Heart right ventricle (tissue), 16 donors: Measurements from ENCODE around the gene TMEM185B. TPM values are rescaled to one million over a fixed set of nuclear protein-coding genes. Genes with fewer than 3 reads are reported as not detected.

ENCODE experiments used
- ATAC-seq, 8 donors: fragments of 200-7000 bp; cut with Tn5 transposase; one replicate each; pipeline ENCODE4 v1.9.1; 2020; ENCODE audit warnings: mild to moderate bottlenecking in 8 of 8, moderate library complexity in 8 of 8, moderate number of reproducible peaks in 1 of 8
- DNase-seq, 2 donors: peaks; one replicate each; pipeline ENCODE4 v3.0.0-alpha.2; 2020
- H3K27ac ChIP-seq, 10 donors: fragments of 200-600 bp; sonication (generic) in 2 of 10; one replicate each; pipeline versions ENCODE4 v1.5.0 to v1.8.0; 2020 to 2022; ENCODE audit warnings: mild to moderate bottlenecking in 3 of 10
- H3K27me3 ChIP-seq, 7 donors: fragments of 200-600 bp; one replicate each; pipeline ENCODE4 v1.8.0; 2021 to 2022; ENCODE audit warnings: mild to moderate bottlenecking in 2 of 7
- H3K36me3 ChIP-seq, 9 donors: fragments of 200-600 bp; sonication (generic) in 1 of 9; one replicate each; pipeline versions ENCODE4 v1.5.0 to v1.8.0; 2020 to 2022; ENCODE audit warnings: mild to moderate bottlenecking in 2 of 9
- H3K4me1 ChIP-seq, 9 donors: fragments of 200-600 bp; sonication (generic) in 1 of 9; one replicate each; pipeline versions ENCODE4 v1.5.0 to v1.8.0; 2020 to 2022; ENCODE audit warnings: mild to moderate bottlenecking in 4 of 9
- H3K4me3 ChIP-seq, 10 donors: fragments of 200-600 bp; sonication (generic) in 2 of 10; one replicate each; pipeline versions ENCODE4 v1.5.0 to v1.8.0; 2020 to 2022; ENCODE audit warnings: mild to moderate bottlenecking in 7 of 10, moderate library complexity in 2 of 10
- H3K9me3 ChIP-seq, 11 donors: fragments of 200-600 bp in 10 of 11; sonication (generic) in 2 of 11; one replicate each; pipeline versions ENCODE4 v1.5.0 to v1.8.0; 2013 to 2022; ENCODE audit warnings: mild to moderate bottlenecking in 2 of 11, control low read depth in 1 of 11, moderate library complexity in 1 of 11
- WGBS, 2 donors: extraction: QIAGEN DNeasy Blood & Tissue Kit; methylation state at CpG; one replicate each; pipeline ENCODE4 v1.1.7; 2013; ENCODE audit warnings: inconsistent platforms in 1 of 2; 5-methylcytosine and 5-hydroxymethylcytosine counted together
- intact Hi-C, 10 donors: fragments of 100-400 bp; cut with DNase I; formaldehyde crosslinking; loops; one replicate each; pipeline versions ENCODE4 v1.11.1 to v1.14.2; 2022
- polyA plus RNA-seq, 2 donors: library from polyadenylated mRNA; stranded (reverse); fragments of 200-250 nt; gene quantifications; one replicate each; pipeline ENCODE4 v1.2.3, GENCODE V29; 2013
- total RNA-seq, 10 donors: library from RNA; stranded (reverse); fragmentation: NEBNext Ultra II Directional in 3 of 10; extraction: Animal tissue kit (Norgen Biotek cat#: 25700) in 3 of 10; gene quantifications; one replicate each; pipeline versions ENCODE4 v1.2.1 to v1.2.4, GENCODE V29; 2021 to 2023
- TF ChIP-seq, protein P1 (sequence below), 9 donors: fragments of 200-600 bp; sonication (generic) in 2 of 9; IDR thresholded peaks; one replicate each; pipeline versions ENCODE4 v1.5.0 to v1.8.0; 2021 to 2022; ENCODE audit warnings: antibody characterized with exemption in 9 of 9, mild to moderate bottlenecking in 5 of 9, moderate library complexity in 1 of 9
- donor health status: Arrhythmogenic right ventricular cardiomyopathy.
- donor health status: ischemic (EF 13 %, LVEDD 7.1; RV severe dilation, severe dysfunction).
- donor health status: healthy with polysubstance abuse.
- donor health status: DM: no; HTN: yes; CAD: no.
- donor health status: DM: no; HTN: no; CAD: no.
- donor health status: ischemic (EF 25% LVEDD 6.9; RV normal size, moderate dysfunction).
- donor health status: ischemic (EF 25% LVEDD 5.7; RV mildly dilated, moderate dysfunction).
- donor health status: healthy.
- donor health status: DM: yes; HTN: yes; CAD: no.
- donor health status: Ischemic cardiomyopathy.
- donor health status: ischemic (EF 35%, LVEDD 5.7; RV mildly dilated, moderate dysfunction).
- donor health status: nonischemic (EF 11% LVEDD 7.7; RV severe dilation, severe dysfunction).
- donor health status: DM: yes; HTN: yes; CAD: no.
- donor health status: PGD.
- donor health status: ischemic (EF 29% LVEDD 5.4; RV normal size, mild dysfunction).
- donor health status: nonischemic (EF 23%, LVEDD 6.1; RV moderate dilation, normal function).

TMEM185B gene
- total and polyA plus RNA-seq, 12 donors, result 5.8 to 27.7 (median 21.6) TPM

DNA sequence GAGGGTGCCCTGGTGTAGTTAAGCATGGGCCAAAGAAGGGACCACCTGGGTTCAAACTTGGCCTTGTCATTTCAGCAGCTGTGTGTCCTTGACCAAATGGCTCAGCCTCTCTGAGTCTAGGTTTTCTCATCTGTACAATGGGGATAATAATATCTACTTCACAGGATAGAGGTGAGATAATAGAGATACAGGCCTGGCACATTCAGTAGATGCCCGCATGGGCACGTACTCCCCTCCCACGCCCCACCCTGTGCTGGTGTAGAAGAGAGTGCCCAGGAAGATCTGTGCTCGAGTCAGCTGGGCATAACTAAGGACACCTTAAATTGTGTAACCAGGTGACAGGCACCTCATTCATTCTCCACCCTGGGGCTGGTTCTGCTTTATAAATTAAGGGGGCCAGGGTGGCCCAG is 8.4 kb upstream of the TMEM185B start:
- intact Hi-C loops, result no loop called here
- DNase-seq, result no peak
- peak overlapping the region in 9 of 10 donors; percentile 12 to 55 (median 47) for H3K4me3 ChIP-seq
- H3K9me3 ChIP-seq, result no peaks in the 10 kb centered on the region
- peak in 1 of 8 donors; percentile 7 for ATAC-seq
- no peaks in the 10 kb centered on the region for H3K36me3 ChIP-seq
- peak overlapping the region in 9 of 10 donors; percentile 57 to 89 (median 66) for H3K27ac ChIP-seq
- H3K4me1 ChIP-seq, result peaks cover 0 to 35% (median 11%) of the 10 kb centered on the region in 9 donors
- TF ChIP-seq, protein P1, sequence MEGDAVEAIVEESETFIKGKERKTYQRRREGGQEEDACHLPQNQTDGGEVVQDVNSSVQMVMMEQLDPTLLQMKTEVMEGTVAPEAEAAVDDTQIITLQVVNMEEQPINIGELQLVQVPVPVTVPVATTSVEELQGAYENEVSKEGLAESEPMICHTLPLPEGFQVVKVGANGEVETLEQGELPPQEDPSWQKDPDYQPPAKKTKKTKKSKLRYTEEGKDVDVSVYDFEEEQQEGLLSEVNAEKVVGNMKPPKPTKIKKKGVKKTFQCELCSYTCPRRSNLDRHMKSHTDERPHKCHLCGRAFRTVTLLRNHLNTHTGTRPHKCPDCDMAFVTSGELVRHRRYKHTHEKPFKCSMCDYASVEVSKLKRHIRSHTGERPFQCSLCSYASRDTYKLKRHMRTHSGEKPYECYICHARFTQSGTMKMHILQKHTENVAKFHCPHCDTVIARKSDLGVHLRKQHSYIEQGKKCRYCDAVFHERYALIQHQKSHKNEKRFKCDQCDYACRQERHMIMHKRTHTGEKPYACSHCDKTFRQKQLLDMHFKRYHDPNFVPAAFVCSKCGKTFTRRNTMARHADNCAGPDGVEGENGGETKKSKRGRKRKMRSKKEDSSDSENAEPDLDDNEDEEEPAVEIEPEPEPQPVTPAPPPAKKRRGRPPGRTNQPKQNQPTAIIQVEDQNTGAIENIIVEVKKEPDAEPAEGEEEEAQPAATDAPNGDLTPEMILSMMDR (IDR thresholded peaks at IDR 0.05), result no peak
- peaks cover 0 to under 1% (median 0%) of the 10 kb centered on the region in 7 donors for H3K27me3 ChIP-seq
- 75 to 90% methylated on average over 4 of the region's 4 CpGs for WGBS, 2 donors

DNA sequence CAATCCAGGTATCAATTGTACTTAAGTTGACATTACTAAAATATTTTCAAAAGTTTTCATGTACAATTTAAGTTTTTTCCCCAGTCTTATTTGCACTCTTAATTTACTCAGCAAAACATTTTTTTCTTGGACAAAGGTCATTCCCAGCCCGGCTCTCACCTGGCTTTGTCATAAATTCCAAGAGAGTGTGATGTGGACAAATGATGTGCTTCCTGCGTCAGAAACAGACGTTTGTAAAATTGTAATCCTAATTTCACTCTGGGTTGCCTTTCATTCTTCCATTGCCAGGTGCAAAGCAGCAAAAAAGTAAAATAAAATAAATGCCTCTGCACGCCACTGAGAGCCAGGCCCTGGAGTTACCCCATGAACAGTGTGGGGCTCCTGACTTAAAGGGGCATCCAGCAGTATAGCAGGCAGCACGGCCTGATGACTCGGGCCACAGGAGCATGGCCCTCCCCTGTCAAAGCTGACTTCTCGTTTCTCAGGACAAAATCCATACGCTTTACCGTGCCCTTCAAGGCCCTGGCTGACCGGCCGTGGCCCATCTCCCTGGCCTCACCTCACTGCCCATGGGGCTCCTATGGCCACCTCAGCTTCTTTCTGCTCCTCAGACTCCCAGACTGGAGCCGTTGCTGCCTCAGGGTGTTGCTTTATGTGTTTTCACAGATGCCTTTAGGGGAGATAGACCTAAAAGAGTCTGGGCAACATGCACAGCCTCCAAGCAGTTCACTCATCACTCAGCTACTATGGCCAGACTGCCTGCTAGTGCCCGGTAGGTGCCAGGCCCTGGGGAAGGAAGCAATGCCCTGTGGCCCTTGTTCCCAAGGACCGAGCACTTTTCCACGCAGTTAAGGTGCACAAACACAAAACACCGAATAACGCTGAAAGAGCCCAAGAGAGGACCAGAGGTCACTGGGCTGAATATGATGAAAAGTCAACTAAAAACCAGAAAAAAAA is 7.6 kb upstream of the TMEM185B start:
- H3K4me3 ChIP-seq, result peak overlapping the region in 6 of 10 donors; percentile 45 to 55 (median 50)
- no peaks in the 10 kb centered on the region for H3K27me3 ChIP-seq
- ATAC-seq (no peak), DNase-seq (no peak)
- H3K36me3 ChIP-seq, result no peaks in the 10 kb centered on the region
- H3K4me1 ChIP-seq, result peaks cover 0 to 35% (median 11%) of the 10 kb centered on the region in 9 donors
- H3K9me3 ChIP-seq, result no peaks in the 10 kb centered on the region
- 71 to 88% methylated on average over 17 of the region's 17 CpGs for WGBS, 2 donors
- TF ChIP-seq, protein P1 (IDR thresholded peaks at IDR 0.05), result no peak
- peak overlapping the region in 3 of 10 donors; percentile 6 to 89 (median 82) for H3K27ac ChIP-seq
- intact Hi-C loops, result no loop called here

DNA sequence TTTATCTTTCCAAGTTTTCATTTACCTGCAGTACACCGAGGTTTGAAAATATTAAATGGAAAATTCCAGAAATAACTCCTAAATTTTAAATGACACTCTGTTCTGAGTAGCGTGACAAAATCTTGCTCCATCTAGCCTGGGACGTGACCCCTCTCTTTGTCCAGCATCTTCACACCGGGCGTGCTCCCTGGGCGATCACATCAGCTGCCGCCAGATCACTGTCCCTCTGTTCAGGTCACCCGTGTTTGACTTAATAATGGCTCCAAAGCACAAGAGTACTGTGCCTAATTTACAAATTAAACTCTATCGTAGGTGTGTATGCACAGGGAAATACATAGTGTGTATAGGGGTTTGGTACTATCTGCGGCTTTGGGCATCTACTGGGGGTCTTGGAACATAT is 6.1 kb upstream of the TMEM185B start:
- TF ChIP-seq, protein P1 (IDR thresholded peaks at IDR 0.05), result no peak
- Histone ChIP-seq H3K4me1 (peaks cover 0 to 37% (median 12%) of the 10 kb centered on the region in 9 donors), H3K27me3 (no peaks in the 10 kb centered on the region), H3K36me3 (no peaks in the 10 kb centered on the region), H3K27ac (no peak overlapping the region), H3K4me3 (no peak overlapping the region), H3K9me3 (no peaks in the 10 kb centered on the region)
- 87 to 89% methylated on average over 10 of the region's 10 CpGs for WGBS, 2 donors
- no peak for DNase-seq
- intact Hi-C loops, result loop anchor here in 2 of 10 donors (10.0 kb wide), 1 partner anchor 85 kb away; no protein-coding TSS in a partner anchor
- no peak for ATAC-seq

DNA sequence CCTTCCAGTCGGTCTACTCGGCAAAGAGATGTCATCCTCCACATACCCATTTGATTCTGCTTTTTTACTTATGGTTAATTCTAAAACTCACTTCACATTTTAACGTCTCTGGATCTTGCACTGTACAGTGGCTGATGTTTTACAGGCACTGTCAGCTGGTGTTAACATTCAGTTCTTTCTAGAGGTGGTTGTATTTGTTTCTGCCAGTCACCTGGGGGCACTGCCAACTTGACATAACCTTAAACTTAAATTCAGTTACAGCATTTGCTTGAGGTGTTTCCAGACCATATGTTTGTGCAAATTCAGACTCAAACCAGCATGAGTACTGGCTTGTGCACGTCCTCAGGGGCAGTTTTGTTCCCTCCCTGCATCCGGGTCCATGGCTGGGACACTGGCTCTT is 5.3 kb upstream of the TMEM185B start:
- DNase-seq, result no peak
- no peak overlapping the region for H3K4me3 ChIP-seq
- intact Hi-C loops, result loop anchor here in 2 of 10 donors (10.0 kb wide), 1 partner anchor 86 kb away; no protein-coding TSS in a partner anchor
- no peak overlapping the region for H3K27ac ChIP-seq
- 51 to 55% methylated on average over 5 of the region's 5 CpGs for WGBS, 2 donors
- TF ChIP-seq, protein P1 (IDR thresholded peaks at IDR 0.05), result peak in 2 of 9 donors; percentile 16 to 27
- ATAC-seq, result no peak
- H3K9me3 ChIP-seq, result no peaks in the 10 kb centered on the region
- H3K27me3 ChIP-seq, result no peaks in the 10 kb centered on the region
- H3K4me1 ChIP-seq, result peaks cover 0 to 45% (median 19%) of the 10 kb centered on the region in 9 donors
- no peaks in the 10 kb centered on the region for H3K36me3 ChIP-seq
